Putamen (tissue), 1 donor: ENCODE results near the gene CX3CL1.

Experiments used
- DNase-seq: peaks from one replicate; pipeline ENCODE4 v3.0.0-alpha.2; 2016; ENCODE audit warnings: low spot score

The CX3CL1 gene

DNA sequence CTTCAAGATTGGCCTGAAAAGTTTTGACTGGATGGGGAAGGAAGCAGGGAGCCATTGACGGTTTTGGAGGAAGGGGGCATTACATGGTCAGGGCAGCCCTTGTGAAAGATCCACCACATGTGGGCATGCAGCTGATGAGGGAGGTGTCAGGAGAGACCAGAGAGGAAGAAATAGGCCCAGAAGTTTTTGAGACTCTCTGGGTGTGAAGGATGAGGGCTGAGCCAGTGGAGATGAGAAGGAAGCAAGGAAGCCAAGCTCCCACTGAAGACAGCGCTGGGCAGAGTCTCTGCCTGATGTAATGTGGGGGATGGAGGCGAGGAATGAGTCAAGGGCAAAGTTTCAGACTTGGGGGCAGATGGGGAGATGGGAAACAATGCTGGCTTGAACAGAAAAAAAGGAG is 32.8 kb downstream of the CX3CL1 start:
- DNase-seq = no peak

DNA sequence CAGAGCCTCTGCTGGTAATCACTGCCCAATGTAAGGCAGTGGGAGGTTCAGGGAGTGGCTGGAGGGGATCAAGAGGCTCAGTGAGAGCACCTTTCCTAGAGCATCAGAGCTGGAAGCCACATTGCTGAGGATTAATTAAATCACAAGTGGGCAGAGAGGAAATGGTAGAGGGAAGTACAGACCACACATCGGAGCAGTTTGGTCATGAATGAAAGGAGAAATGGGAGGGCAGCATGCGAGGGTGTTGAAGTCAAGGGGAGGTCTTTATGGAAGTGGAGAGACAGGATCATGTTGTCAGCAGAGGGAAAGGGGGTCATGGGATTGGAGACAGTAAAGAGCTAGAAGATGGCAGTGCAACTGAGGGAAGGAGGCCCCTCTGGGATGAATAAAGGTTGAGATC is 34.6 kb downstream of the CX3CL1 start:
- no peak for DNase-seq

DNA sequence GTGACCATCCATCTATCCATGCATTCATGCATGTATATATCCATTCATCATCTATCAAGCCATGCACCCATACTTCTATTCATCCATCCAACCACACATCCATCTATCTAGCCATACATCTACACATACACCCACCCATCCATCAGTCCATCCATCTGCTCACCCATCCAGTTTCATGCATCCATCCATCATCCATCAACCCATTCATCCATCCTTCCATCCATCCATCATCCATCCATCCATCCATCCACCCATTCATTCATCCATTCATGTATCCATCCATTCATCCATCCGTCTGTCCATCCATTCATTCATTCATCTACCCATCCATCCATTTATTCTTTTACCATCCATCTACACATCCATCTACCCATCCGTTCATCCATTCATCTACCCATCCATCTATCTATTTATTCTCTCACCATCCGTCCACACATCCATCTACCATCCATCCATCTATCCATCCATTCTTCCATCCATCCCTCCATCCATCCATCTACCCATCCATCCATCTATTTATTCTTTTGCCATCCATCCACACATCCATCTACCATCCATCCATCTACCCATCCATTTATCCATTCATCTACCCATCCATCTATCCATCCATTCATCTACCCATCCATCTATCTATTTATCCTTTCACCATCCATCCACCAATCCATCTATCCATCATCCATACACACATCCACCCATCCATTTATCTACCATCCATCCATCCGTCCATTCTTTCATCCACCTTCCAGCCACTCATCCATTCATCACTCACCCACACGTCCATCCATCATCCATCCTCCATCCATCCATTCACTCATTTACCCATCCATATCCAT is 35.4 kb downstream of the CX3CL1 start:
- no peak for DNase-seq

DNA sequence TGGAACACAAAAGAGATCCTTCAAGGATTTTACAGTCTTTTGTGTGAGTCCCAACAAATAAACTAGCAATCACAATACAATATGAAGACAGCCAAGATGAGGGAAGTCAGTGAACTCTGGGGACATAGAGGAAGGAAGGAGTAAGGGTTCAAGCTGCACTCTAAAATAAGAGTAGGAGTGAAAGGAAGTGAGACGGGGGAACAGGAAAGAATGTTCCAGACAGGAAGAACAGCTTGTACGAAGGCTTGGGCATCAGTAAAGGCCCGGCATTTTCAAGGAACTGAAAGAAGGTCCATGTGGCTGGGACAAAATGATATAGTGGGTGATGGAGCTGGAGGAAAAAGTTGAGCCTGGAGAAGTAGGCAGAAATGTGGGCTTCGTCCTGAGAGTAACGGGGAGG is 36.8 kb downstream of the CX3CL1 start:
- DNase-seq = no peak

DNA sequence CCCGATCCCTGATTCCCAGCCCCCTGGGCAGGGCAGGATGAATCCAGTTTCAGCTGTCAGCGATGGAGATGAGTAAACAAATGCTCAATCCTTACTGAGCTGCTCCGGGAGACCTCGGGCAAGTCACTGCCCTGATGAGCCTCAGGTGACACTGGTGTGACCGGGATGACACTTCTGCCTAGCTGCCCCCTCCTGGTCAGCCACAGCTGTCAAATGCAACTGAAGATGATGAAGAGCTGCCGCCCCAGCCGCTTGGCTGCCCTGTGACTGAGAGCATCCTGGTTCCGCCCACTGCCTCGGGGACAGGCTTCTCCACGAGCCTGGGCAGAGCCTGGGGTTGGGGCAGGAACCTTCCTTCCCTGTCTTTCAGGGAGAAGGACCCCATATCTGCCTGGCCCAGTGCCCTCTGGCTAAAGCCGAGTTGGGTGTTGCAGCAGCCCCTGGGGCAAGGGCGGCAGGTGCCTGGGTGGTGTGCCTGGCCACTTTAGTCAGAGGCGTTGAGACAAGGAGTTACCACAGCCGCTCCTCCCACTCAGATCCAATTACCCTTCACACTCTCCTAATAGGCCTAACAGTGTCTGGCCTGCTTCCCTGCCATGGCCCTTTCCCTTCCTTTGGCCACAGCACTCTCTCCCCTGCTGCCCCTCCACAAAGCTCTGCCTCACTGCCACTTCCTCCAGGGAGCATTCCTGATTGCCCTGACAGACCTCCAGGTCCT is 37.7 kb downstream of the CX3CL1 start:
- DNase-seq = no peak

DNA sequence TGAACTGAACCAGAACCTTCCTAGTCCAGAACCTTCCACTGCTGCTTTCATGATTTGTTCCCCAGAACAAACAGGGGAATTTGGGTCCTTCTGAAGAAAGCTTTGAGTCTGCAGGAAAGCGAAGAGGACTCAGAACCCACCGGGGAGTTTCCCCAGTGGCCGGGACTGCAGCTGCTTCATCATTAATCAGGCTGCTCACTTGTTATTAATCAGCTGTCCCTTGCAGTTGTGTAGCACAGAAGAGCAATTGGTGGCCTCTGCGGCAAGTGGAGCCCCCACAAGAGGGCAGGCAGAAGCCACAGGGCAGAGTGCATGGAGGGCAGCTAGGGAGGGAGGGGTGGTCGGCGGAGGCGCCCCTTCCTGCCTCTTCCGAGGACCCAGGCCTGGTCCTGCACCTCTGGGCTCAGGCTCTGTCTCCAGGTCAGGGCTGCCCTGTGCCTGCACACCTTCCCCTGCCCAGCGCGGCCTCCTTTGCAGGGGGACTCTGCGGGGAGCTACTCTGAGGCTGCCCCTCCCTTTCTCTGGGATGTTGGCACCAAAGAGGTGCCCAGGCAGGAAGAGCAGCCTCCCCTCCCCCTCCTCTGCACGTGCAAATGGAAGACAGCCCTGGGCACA is 39.2 kb downstream of the CX3CL1 start:
- DNase-seq = no peak

DNA sequence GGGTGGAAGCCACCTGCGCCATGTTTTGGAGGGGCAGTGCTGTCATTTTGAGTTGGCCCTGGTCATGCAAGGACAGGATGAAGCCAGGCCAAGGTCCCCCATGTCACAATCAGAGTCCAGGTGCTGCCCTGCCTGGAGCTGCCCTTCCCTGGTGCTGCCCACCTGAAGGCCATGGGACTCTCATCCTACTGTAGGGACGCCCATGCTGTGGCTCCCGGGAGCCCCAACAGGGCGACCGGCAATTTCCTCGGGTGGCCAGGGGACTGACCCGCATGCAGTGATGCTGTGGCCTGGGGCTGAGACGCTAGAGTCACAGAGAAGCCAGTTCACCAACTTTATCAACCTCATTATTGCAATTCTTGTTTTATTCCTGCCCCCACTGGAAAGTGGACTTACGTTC is 40.3 kb downstream of the CX3CL1 start:
- DNase-seq = no peak

DNA sequence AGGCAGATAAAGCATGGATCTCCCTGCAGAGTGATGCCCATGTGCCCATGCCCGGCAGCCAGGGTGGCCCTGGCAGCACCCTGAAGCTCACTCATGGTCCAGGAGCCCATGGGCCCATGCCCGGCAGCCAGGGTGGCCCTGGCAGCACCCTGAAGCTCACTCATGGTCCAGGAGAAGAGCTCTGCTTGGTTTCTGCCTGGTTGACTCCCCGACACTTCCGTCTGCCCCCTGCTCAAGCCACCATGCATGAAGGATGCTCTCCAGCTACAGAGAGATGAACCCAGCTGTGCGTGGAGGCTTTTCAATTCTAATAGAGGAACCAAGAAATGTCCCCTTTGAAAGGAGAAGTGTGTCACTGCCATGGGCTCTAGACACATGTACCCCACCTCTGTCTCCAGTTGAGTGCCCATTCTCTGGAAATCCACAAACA is 41.0 kb downstream of the CX3CL1 start:
- no peak for DNase-seq

DNA sequence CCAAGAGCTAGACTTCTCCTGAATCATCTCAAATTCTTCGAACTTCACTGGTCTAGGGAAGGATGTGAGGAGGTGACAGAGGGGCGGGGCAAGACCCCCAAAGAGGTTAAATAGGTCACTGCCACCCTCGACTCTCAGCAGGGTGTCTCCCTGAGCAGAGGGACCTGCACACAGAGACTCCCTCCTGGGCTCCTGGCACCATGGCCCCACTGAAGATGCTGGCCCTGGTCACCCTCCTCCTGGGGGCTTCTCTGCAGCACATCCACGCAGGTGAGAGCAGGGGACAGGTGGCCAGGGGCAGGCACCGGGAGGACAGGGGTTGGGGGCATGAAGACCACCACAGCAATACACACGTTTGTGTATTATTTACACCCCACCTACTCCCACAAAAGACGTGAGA is 41.4 kb downstream of the CX3CL1 start:
- no peak for DNase-seq

DNA sequence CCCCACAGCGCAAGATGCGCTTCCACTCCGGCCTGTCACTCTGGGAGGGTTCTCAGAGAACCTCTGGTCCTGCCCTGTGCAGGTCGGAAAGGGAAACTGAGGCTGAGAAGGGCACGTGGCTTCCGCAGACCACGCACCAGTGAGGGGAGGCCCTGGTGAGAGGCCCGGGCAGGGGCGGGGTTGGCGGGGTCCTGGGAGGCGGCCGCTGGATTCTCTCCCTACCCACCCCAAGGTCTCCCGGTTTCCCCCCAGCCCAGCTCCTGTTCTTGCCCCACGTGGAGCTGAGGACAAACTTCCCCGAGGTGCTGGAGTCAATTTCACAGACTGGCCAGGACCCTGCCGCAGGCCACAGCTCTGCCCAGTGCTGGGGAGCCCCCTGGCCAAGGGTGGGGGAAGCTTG is 43.8 kb downstream of the CX3CL1 start:
- no peak for DNase-seq

DNA sequence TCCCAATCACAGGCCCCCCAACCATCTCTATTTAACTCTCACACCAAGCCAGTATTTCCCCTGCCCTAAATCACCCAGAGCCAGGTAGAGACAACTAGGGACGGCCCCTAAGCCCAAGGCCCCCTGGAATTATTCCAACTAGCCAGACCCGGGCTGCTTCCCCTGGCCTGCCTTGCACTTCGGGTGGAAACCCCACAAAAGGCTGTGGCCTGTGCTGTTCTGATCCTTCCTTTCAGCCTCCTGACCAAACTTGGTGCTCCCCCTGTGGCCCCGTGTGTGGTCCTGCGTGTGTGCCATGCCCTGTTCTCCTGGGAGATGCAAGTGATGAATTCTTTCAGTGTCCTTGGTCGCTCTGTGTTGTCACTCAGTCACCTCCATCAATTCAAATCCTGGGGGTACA is 47.2 kb downstream of the CX3CL1 start:
- no peak for DNase-seq

DNA sequence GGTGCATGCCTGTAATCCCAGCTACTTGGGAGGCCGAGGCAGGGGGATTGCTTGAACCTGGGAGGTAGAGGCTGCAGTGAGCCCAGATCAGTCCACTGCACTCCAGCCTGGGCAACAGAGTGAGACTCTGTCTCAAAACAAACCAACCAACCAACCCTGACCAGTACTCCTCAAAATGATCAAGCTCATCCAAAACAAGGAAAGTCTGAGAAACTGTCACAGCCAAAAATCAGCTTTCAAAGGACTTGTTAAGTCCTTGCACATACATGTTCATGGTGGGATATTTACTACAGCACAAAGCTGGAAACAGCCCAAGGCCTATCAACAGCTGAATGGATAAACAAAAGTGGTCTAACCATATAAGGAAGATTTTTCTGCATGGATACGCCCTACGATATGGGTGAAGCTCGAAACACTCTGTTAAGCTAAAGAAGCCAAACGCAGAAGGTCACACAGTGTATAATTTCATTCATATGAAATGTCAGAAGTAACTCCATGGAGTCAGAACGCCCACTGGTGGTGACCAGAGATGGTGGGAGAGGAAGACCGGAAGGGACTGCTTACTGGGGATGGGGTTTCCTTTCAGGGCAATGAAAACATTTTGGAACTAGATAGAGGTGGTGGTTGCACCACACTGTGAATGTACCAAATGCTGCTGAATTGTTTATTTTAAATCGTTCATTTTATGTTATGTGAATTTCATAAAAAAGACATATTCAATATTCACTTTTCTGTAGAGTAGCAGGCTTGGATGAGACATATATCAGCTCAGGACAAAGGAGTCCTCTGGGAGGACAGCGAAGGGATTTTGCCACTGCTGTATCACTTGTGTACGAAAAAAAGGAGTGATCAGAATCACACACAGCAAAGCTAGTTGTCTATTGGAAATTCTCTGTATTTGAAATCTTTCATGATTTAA is 50.0 kb downstream of the CX3CL1 start:
- DNase-seq = no peak

DNA sequence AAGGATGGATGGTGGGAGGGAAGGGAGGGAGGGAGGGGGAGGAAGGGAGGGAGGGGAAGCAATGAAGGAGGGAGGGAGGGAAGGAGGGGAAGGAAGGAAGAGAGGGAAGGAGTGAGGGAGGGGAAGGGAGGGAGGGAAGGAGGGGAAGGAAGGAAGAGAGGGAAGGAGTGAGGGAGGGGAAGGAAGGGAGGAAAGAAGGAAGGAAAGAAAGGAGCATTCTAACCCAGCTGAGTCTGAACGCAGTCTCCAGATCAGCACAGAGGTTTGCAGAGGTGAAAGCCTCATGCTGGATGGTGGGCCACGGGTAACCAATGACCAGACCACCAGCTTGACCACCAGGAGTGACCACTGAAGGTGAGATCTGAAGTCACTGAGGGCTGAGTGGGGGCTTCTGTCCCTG is 50.9 kb downstream of the CX3CL1 start:
- DNase-seq = no peak

DNA sequence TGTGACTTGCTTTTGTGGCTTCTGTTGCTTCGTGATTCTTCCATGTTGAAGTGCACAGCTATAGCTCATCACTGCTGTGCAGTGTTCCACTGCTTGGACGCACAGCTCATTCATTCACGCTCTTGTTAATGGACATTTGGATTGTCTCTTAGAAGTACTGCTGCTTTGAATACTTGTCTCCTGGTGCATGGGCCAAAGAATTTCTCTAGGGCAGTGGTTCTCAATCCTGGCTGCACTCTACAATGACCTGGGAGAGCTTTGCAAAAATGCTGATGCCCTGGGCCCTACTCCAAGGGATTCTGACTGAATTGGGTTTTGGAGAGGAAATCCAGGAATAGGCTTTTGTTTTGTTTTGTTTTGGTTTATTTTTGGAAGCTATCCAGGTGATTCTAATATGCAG is 52.3 kb downstream of the CX3CL1 start:
- DNase-seq = no peak

DNA sequence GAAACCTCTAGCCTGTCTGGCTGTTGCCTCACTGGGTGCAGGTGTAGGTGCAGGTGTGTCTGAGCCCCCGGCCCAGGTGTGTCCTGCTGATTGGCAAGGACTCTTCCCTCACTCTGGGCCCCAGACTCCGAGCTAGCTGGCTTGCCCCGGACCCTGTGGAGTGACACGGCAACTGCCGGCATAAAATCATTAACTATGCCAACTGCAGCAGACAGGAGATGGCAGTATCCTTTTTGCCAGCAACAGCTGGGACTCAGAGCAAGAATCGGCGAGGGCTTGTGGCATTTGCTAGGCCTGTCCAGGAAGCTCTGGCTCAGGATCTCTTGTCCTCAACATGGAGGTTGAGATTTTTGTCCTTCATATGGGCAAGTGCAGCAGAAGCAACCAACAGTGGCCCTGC is 54.1 kb downstream of the CX3CL1 start:
- no peak for DNase-seq

DNA sequence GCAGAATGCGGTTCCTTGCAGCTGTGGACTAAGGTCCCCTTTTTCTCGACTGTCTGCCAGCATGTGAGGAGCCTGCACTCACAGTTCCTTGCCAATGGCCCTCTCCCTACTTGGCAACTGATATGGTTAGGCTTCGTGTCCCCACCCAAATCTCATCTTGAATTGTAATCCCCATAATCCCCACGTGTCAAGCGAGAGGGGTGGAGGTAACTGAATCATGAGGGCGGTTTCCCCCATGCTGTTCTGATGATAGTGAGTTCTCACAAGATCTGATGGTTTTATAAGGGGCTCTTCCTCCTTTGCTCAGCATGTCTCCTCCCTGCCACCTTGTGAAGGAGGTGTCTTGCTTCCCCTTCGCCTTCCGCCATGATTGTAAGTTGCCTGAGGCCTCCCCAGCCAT is 55.0 kb downstream of the CX3CL1 start:
- DNase-seq = no peak

DNA sequence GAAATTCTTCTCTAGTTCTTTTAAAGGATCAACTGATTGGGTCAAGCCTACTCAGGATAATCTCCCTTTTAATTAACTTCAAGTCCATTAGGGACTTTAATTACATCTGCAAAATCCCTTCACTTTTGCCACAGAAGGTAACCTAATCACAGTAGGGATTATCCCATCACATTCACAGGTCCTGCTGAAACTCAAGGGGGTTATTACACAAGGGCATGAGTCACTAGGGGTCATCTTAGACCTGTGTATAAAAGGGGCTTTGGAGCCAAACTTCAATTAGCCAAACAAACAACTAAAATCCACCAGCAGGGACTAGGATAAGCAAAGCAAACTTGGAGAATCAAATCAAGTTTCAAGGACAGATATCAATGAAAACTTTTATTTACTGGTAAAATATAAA is 55.5 kb downstream of the CX3CL1 start:
- no peak for DNase-seq

DNA sequence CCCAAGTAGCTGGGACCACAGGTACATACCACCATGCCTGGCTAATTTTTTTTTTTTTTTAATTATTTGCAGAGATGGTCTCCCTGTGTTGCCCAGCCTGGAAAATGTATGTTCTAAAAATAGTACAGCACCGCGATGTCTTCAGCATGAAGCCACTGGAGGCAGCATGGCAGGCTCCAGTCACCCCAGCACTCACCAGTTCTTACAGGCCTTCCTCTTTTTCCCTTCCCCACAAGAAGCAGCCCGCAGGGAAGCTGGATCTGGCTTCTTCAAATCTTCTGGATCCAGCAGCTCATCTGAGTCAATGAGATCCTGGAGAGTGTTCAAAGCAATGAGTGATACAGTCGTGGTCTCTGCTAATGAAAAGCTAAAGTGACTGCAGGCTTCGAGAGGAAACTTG is 58.7 kb downstream of the CX3CL1 start:
- no peak for DNase-seq

DNA sequence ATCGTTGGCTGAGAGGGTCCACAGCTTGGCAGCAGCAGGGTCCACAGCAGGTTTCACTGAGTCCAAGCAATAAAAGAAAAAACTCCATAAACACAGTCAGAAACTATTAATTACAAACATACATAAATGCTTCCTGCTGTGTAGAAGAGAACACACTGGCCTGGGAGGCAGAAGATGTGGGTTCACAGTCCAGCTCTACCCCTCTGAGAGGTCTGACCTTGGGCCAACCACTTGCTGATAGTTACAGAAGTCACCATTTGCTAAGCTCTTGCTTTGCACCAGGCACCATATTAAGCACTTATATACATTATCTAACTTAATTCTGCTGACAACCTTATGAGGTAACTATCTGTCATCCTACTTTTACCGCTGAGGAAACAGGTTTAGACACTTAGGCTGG is 60.2 kb downstream of the CX3CL1 start:
- no peak for DNase-seq

DNA sequence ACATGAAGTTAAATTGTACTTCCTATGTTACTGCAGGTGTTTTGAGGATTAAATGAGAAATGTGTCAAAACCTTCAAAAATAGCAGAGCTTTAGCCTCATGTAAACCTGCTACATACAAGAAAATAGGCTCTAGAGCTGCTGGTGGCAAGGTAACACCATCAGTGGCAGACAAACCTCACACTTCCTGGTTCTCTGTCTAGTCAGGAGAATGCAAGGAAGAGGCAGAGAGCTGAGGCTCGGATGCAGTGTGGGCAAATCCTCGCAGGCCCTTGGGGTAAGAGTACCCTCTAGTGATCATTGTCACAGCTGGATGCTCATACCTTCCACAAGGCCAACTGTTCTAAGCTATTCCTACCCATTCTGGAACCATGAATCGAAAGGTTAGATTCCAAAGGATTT is 60.7 kb downstream of the CX3CL1 start:
- no peak for DNase-seq

DNA sequence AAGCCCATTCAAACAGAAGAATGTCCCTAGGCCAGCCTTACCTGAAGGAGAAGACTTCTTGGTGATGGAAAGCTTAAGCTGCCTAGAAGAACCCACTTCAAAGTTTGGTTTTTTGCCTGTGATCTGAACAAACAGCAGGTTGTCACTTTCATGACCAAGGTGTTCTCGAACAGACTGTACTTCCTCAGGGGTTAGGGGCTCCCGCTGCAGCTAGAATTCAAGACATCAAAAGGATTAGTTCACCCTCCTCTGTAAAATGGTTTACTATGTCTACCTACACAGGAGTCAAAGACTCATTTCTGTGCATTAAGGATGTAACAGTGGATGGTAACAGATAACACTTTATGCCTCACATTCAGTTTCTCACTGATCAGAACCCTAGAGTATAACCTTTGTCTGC is 61.7 kb downstream of the CX3CL1 start:
- DNase-seq = no peak
